Thymus (tissue), 11 donors: ENCODE measurements around the gene TUBB. TPM values are rescaled to one million over a fixed set of nuclear protein-coding genes. Genes with fewer than 3 reads are reported as not detected.
"Not testable (repeated sequence)": the region's sequence is repeated elsewhere in the genome, so short reads cannot be mapped to it uniquely, and the experiment has no call there.

Experiments used
- DNase-seq, 9 donors: peaks; one replicate each; pipeline ENCODE4 v3.0.0-alpha.2; 2013; ENCODE audit warnings: low spot score in 9 of 9, low read depth in 6 of 9, missing footprints in 1 of 9
- H3K27ac ChIP-seq, 2 donors: one replicate each; pipeline ENCODE4 v1.5.1; 2013; ENCODE audit warnings: control low read depth in 1 of 2, low read depth in 1 of 2, low read length in 1 of 2, mild to moderate bottlenecking in 1 of 2, moderate library complexity in 1 of 2
- H3K27me3 ChIP-seq, 2 donors: one replicate each; pipeline ENCODE4 v1.5.1; 2013; ENCODE audit warnings: low read length in 1 of 2; ENCODE audit not compliant: control insufficient read depth in 2 of 2, insufficient read depth in 1 of 2
- H3K36me3 ChIP-seq, 2 donors: one replicate each; pipeline ENCODE4 v1.5.1; 2013; ENCODE audit warnings: low read length in 1 of 2, mild to moderate bottlenecking in 1 of 2, moderate library complexity in 1 of 2; ENCODE audit not compliant: control insufficient read depth in 2 of 2, insufficient read depth in 2 of 2
- H3K4me1 ChIP-seq, 2 donors: one replicate each; pipeline ENCODE4 v1.5.1; 2013; ENCODE audit warnings: low read length in 2 of 2; ENCODE audit not compliant: control insufficient read depth in 2 of 2, insufficient read depth in 2 of 2
- H3K4me3 ChIP-seq, 2 donors: one replicate each; pipeline ENCODE4 v1.5.1; 2013; ENCODE audit warnings: low read length in 2 of 2, control low read depth in 1 of 2, mild to moderate bottlenecking in 1 of 2
- H3K9me3 ChIP-seq, 2 donors: one replicate each; pipeline ENCODE4 v1.5.1; 2013; ENCODE audit warnings: low read length in 1 of 2, mild to moderate bottlenecking in 1 of 2; ENCODE audit not compliant: control insufficient read depth in 2 of 2, insufficient read depth in 1 of 2
- WGBS: extraction: QIAGEN DNeasy Blood & Tissue Kit; methylation state at CpG from one replicate; pipeline ENCODE4 v1.1.7; 2013; 5-methylcytosine and 5-hydroxymethylcytosine counted together
- polyA plus RNA-seq: library from polyadenylated mRNA; stranded (reverse); fragments of 200-250 nt; gene quantifications from one replicate; pipeline ENCODE4 v1.2.3, GENCODE V29; 2013
- total RNA-seq: library from RNA; stranded (reverse); fragments of 120-200 nt; gene quantifications from one replicate; pipeline ENCODE4 v1.2.4, GENCODE V29; 2013
- donor health status: healthy.

Gene TUBB
- total and polyA plus RNA-seq, 2 donors = 137 to 691 TPM

GRCh38 chr6:30716879-30717128 is 3.3 kb upstream of the TUBB start:
- Histone ChIP-seq H3K4me1 (peaks cover 25 to 67% of the 10 kb centered on the region in 2 donors), H3K9me3 (peaks cover 0 to 9% of the 10 kb centered on the region in 2 donors), H3K27ac (peak overlapping the region; percentile 94 to 95), H3K36me3 (peaks cover 19 to 33% of the 10 kb centered on the region in 2 donors), H3K4me3 (peak overlapping the region; percentile 64 to 69), H3K27me3 (no peaks in the 10 kb centered on the region)
- no peak for DNase-seq
- WGBS = 10% methylated on average over 8 of the region's 8 CpGs

- H3K4me1 ChIP-seq = peaks cover 20 to 67% of the 10 kb centered on the region in 2 donors
- WGBS = under 1% methylated on average over 48 of the region's 48 CpGs
Measured at GRCh38 chr6:30717129-30717844, 2.9 kb upstream of the TUBB start, which contains the start of gene MDC1. Gene MDC1 (minus strand): TSS chr6:30717281. CDS start chr6:30715175, 2,106 bp downstream.

GRCh38 chr6:30717845-30718720 is 2.1 kb upstream of the TUBB start:
- not testable (repeated sequence) for H3K27me3 ChIP-seq, DNase-seq, H3K9me3 ChIP-seq
- WGBS = 81% methylated on average over 37 of the region's 37 CpGs
- H3K27ac ChIP-seq = peak overlapping the region; percentile 52 to 94
- peak overlapping the region; percentile 64 to 69 for H3K4me3 ChIP-seq
- H3K4me1 ChIP-seq = peaks cover 18 to 67% of the 10 kb centered on the region in 2 donors
- peaks cover 17 to 38% of the 10 kb centered on the region in 2 donors for H3K36me3 ChIP-seq

More at GRCh38 chr6:30717129-30717844, 2.9 kb upstream of the TUBB start, which contains the start of gene MDC1:
- Histone ChIP-seq H3K4me3 (peak within 1 kb of the TSS; percentile 64 to 69), H3K27me3 (no peaks in the 10 kb centered on the region), H3K36me3 (peaks cover 18 to 38% of the 10 kb centered on the region in 2 donors), H3K9me3 (peaks cover 0 to 9% of the 10 kb centered on the region in 2 donors), H3K27ac (peak within 1 kb of the TSS; percentile 94 to 95)
- peak; percentile 93 to 100 (median 98) for DNase-seq

- Histone ChIP-seq H3K27ac (peak overlapping the region; percentile 91 to 94), H3K27me3 (no peaks in the 10 kb centered on the region), H3K4me1 (peaks cover 12 to 69% of the 10 kb centered on the region in 2 donors), H3K36me3 (peaks cover 20 to 40% of the 10 kb centered on the region in 2 donors), H3K4me3 (peak overlapping the region; percentile 95 to 99), H3K9me3 (peaks cover 0 to 9% of the 10 kb centered on the region in 2 donors)
- WGBS = 28% methylated on average over 8 of the region's 8 CpGs
- no peak for DNase-seq
Measured at GRCh38 chr6:30719356-30719755, 796 bp upstream of the TUBB start.

- peaks cover 0 to 9% of the 10 kb centered on the region in 2 donors for H3K9me3 ChIP-seq
- peaks cover 30 to 44% of the 10 kb centered on the region in 2 donors for H3K36me3 ChIP-seq
- DNase-seq = peak in 5 of 9 donors; percentile 51 to 82 (median 63)
- H3K27me3 ChIP-seq = no peaks in the 10 kb centered on the region
- under 1% methylated on average over 29 of the region's 29 CpGs for WGBS
- H3K4me1 ChIP-seq = peaks cover 12 to 69% of the 10 kb centered on the region in 2 donors
- peak overlapping the region; percentile 91 to 94 for H3K27ac ChIP-seq
- H3K4me3 ChIP-seq = peak overlapping the region; percentile 95 to 99
Measured at GRCh38 chr6:30720738-30721197, 616 bp downstream of the TUBB start.

- H3K4me3 ChIP-seq = peak overlapping the region; percentile 95 to 99
- peaks cover 0 to 9% of the 10 kb centered on the region in 2 donors for H3K9me3 ChIP-seq
- DNase-seq = peak in 8 of 9 donors; percentile 87 to 97 (median 94)
- under 1% methylated on average over 71 of the region's 71 CpGs for WGBS
- H3K27me3 ChIP-seq = no peaks in the 10 kb centered on the region
- H3K36me3 ChIP-seq = peaks cover 33 to 49% of the 10 kb centered on the region in 2 donors
- peak overlapping the region; percentile 91 to 94 for H3K27ac ChIP-seq
- peaks cover 9 to 66% of the 10 kb centered on the region in 2 donors for H3K4me1 ChIP-seq
Measured at GRCh38 chr6:30721198-30722024, 1.3 kb downstream of the TUBB start.

- H3K4me3 ChIP-seq = peak overlapping the region; percentile 95 to 99
- not testable (repeated sequence) for H3K9me3 ChIP-seq, H3K27me3 ChIP-seq, DNase-seq
- H3K4me1 ChIP-seq = peaks cover 5 to 60% of the 10 kb centered on the region in 2 donors
- peaks cover 33 to 54% of the 10 kb centered on the region in 2 donors for H3K36me3 ChIP-seq
- H3K27ac ChIP-seq = peak overlapping the region; percentile 79 to 86
- 8% methylated on average over 10 of the region's 10 CpGs for WGBS
Measured at GRCh38 chr6:30722025-30722279, 1.8 kb downstream of the TUBB start.

GRCh38 chr6:30722280-30723112 is 2.3 kb downstream of the TUBB start:
- WGBS = 14% methylated on average over 27 of the region's 27 CpGs
- H3K27me3 ChIP-seq = no peaks in the 10 kb centered on the region
- H3K4me3 ChIP-seq = peak overlapping the region; percentile 95 to 99
- DNase-seq = peak in 5 of 9 donors; percentile 54 to 87 (median 80)
- H3K36me3 ChIP-seq = peaks cover 33 to 56% of the 10 kb centered on the region in 2 donors
- peaks cover 0 to 2% of the 10 kb centered on the region in 2 donors for H3K9me3 ChIP-seq
- peak overlapping the region in 1 of 2 donors; percentile 79 for H3K27ac ChIP-seq
- peaks cover 5 to 59% of the 10 kb centered on the region in 2 donors for H3K4me1 ChIP-seq
